ENCODE data around the gene DNASE2B. TPM values are rescaled to one million over a fixed set of nuclear protein-coding genes. Genes with fewer than 3 reads are reported as not detected.

The DNASE2B gene
- polyA plus RNA-seq, 2 donors, result not detected

DNA sequence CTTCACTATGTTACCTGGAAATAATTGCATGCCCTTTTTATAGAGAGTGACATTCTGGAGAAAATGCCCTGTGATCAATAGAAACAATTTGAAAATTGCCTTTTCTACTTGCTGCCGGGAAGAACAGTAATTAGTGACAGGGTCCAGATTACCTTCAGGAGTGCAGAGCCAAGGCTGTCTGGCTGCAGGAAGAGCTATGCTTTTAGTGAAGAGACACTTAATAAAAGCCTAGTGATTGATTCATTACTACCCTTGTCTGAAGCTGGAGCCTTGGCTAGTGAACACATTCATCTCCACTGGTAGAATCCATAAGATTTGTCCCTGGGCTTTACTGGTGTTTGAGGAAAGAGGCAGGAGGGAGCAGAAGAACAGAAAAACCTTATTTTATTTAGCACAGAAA, 12.9 kb upstream of the DNASE2B start:
- Histone ChIP-seq H3K9me3 (ENCODE audit: control insufficient read depth in 2 of 2, insufficient read depth in 1 of 2, low read depth in 1 of 2, low read length in 1 of 2) (no peaks in the 10 kb centered on the region), H3K36me3 (ENCODE audit: control insufficient read depth in 2 of 2, insufficient read depth in 2 of 2, low read length in 1 of 2) (no peaks in the 10 kb centered on the region), H3K27ac (ENCODE audit: low read depth in 2 of 2, low read length in 1 of 2) (no peak overlapping the region), H3K4me3 (ENCODE audit: low read depth in 1 of 2, low read length in 2 of 2) (no peak overlapping the region), H3K4me1 (ENCODE audit: control insufficient read depth in 2 of 2, insufficient read depth in 2 of 2, low read length in 1 of 2) (no peaks in the 10 kb centered on the region), H3K27me3 (ENCODE audit: control insufficient read depth in 1 of 2, insufficient read depth in 2 of 2, low read length in 2 of 2) (no peaks in the 10 kb centered on the region)
- WGBS, 2 donors, result 81 to 90% methylated on average over 1 of the region's 1 CpG

DNA sequence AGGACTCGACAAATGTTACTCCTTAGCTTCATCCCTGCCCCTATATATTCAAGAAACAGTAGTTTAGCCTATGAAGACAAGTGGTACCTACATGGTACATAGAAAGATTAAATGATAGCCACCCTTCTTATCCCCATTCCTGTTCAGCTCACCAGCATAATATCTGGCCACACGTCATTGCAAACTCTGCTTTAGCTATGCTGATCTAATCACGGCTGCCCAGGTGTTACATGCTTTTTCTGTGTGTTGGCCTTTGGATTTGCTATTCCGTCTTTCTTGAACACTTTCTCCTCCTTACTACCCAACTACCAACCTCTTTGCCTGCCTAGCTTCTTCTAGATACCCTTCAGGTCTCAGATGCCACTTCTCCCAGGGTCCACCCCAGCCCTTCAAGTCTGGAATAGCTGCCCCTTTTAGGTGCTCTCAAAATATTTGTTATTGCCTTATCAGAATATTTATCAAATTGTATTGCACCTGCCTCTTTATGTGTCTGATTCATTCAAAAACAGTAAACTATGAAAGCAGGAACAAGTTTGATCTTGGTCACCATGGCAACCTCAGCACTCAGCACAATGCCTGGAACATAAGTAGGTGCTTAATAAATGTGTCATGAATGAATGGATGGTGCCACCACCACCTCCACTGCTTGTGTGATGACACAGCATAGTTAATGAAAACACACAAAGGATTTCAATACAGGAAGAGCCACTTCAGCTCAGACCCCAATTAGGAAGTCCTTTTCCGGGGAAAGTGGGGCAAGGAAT, 11.4 kb upstream of the DNASE2B start:
- no peaks in the 10 kb centered on the region for H3K36me3 ChIP-seq (ENCODE audit: control insufficient read depth in 2 of 2, insufficient read depth in 2 of 2, low read length in 1 of 2)
- no peak overlapping the region for H3K4me3 ChIP-seq (ENCODE audit: low read depth in 1 of 2, low read length in 2 of 2)
- no peaks in the 10 kb centered on the region for H3K4me1 ChIP-seq (ENCODE audit: control insufficient read depth in 2 of 2, insufficient read depth in 2 of 2, low read length in 1 of 2)
- no peaks in the 10 kb centered on the region for H3K9me3 ChIP-seq (ENCODE audit: control insufficient read depth in 2 of 2, insufficient read depth in 1 of 2, low read depth in 1 of 2, low read length in 1 of 2)
- no peaks in the 10 kb centered on the region for H3K27me3 ChIP-seq (ENCODE audit: control insufficient read depth in 1 of 2, insufficient read depth in 2 of 2, low read length in 2 of 2)
- H3K27ac ChIP-seq (ENCODE audit: low read depth in 2 of 2, low read length in 1 of 2), result no peak overlapping the region
- WGBS, 2 donors, result 86 to 90% methylated on average over 5 of the region's 5 CpGs

DNA sequence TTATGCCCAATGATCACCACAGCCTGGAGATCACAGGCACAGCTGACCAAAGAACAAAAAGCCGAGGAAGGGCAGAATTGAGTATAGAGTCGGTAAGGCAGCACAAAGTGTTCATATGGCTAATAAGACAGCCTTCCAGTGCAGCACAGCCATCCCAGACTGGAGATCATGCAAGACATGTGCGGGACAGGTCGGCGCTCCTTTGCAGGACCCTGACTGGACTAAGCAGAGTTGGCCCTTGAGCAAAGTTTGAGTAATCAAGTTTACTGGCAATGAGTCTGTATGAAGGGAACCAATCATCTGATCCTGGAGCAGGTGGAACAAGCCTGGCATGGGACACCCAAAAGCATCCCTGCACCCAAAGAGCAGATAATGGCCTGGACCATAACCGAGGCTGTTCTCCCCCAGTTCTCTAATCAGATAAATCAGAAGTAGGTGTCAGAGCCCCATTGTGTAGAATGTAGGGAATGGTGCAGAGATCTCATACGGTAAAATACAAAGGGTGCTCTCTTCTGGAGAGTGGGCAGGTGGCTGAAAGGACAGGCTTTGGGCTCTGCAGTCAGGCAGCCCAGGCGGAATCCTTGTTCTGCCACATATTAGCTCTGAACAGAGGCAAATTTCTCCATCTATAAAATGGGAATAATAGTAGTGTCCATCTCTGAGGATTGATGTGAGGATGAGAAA, 10.7 kb upstream of the DNASE2B start:
- WGBS, 2 donors, result 76 to 78% methylated on average over 8 of the region's 8 CpGs
- Histone ChIP-seq H3K4me1 (ENCODE audit: control insufficient read depth in 2 of 2, insufficient read depth in 2 of 2, low read length in 1 of 2) (no peaks in the 10 kb centered on the region), H3K27me3 (ENCODE audit: control insufficient read depth in 1 of 2, insufficient read depth in 2 of 2, low read length in 2 of 2) (no peaks in the 10 kb centered on the region)

DNA sequence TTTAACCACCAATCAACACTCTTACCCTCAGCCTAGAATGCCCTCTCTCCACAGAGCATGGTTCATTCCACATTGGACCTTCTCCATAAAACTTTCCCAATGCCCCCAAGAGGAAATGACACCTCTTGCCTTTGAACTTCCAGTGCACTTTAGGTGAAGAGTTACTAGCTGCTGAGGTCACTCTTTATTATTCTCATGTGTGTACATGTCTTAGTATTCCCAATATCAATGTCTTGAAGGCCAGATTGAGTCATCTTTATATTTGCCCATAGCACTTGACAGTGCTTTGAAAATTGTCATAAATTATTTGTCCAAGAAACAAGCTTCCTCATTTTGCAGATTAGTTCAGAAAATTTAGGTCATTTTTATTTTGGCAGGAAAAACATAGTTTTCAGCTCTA, 8.1 kb upstream of the DNASE2B start:
- Histone ChIP-seq H3K27me3 (ENCODE audit: control insufficient read depth in 1 of 2, insufficient read depth in 2 of 2, low read length in 2 of 2) (no peaks in the 10 kb centered on the region), H3K27ac (ENCODE audit: low read depth in 2 of 2, low read length in 1 of 2) (no peak overlapping the region), H3K9me3 (ENCODE audit: control insufficient read depth in 2 of 2, insufficient read depth in 1 of 2, low read depth in 1 of 2, low read length in 1 of 2) (no peaks in the 10 kb centered on the region), H3K36me3 (ENCODE audit: control insufficient read depth in 2 of 2, insufficient read depth in 2 of 2, low read length in 1 of 2) (no peaks in the 10 kb centered on the region), H3K4me1 (ENCODE audit: control insufficient read depth in 2 of 2, insufficient read depth in 2 of 2, low read length in 1 of 2) (no peaks in the 10 kb centered on the region), H3K4me3 (ENCODE audit: low read depth in 1 of 2, low read length in 2 of 2) (no peak overlapping the region)

More for the DNA sequence above, 10.7 kb upstream of the DNASE2B start:
- Histone ChIP-seq H3K27ac (ENCODE audit: low read depth in 2 of 2, low read length in 1 of 2) (no peak overlapping the region), H3K4me3 (ENCODE audit: low read depth in 1 of 2, low read length in 2 of 2) (no peak overlapping the region), H3K36me3 (ENCODE audit: control insufficient read depth in 2 of 2, insufficient read depth in 2 of 2, low read length in 1 of 2) (no peaks in the 10 kb centered on the region), H3K9me3 (ENCODE audit: control insufficient read depth in 2 of 2, insufficient read depth in 1 of 2, low read depth in 1 of 2, low read length in 1 of 2) (no peaks in the 10 kb centered on the region)

DNA sequence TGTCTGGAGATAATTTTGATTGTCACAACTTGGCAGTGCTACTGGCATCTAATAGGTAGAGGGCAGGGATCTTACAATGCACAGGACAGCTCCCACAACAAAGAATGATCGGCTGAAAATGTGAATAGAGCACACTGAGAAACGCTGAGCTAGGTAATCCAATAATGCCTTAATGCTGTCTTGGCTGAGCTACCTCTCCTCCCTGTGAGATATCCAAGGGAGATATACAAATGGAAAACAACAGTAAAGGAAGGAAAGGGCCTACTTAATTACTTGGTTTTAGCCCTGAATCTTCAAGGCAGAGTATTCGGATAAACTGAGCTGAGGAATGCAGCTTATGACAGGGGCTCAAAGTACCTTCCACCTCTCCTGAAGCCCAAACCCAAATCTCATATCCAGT, 2.9 kb downstream of the DNASE2B start:
- Histone ChIP-seq H3K4me1 (ENCODE audit: control insufficient read depth in 2 of 2, insufficient read depth in 2 of 2, low read length in 1 of 2) (no peaks in the 10 kb centered on the region), H3K36me3 (ENCODE audit: control insufficient read depth in 2 of 2, insufficient read depth in 2 of 2, low read length in 1 of 2) (no peaks in the 10 kb centered on the region), H3K4me3 (ENCODE audit: low read depth in 1 of 2, low read length in 2 of 2) (no peak overlapping the region), H3K9me3 (ENCODE audit: control insufficient read depth in 2 of 2, insufficient read depth in 1 of 2, low read depth in 1 of 2, low read length in 1 of 2) (no peaks in the 10 kb centered on the region), H3K27me3 (ENCODE audit: control insufficient read depth in 1 of 2, insufficient read depth in 2 of 2, low read length in 2 of 2) (no peaks in the 10 kb centered on the region), H3K27ac (ENCODE audit: low read depth in 2 of 2, low read length in 1 of 2) (no peak overlapping the region)
- 56 to 59% methylated on average over 3 of the region's 3 CpGs for WGBS, 2 donors

DNA sequence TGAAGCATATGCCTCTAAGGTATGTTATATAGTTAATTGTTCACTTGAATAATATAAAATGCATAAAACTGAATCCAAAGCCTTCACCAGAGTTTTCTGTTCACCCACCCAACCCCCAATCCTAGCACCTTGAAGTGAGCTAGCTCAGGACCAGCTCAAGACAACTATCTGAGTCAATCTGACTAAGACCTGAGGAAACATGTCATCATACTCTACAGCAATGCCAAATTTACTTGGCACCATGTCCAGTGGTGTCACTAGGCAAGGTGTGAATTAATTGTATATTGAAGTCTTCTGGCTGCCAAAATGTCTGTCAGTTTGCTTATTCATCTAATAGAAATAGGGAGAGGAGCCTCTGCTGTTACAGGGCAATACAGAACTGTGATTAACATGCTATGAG, 3.8 kb downstream of the DNASE2B start:
- Histone ChIP-seq H3K4me1 (ENCODE audit: control insufficient read depth in 2 of 2, insufficient read depth in 2 of 2, low read length in 1 of 2) (no peaks in the 10 kb centered on the region), H3K27me3 (ENCODE audit: control insufficient read depth in 1 of 2, insufficient read depth in 2 of 2, low read length in 2 of 2) (no peaks in the 10 kb centered on the region), H3K27ac (ENCODE audit: low read depth in 2 of 2, low read length in 1 of 2) (no peak overlapping the region)

DNA sequence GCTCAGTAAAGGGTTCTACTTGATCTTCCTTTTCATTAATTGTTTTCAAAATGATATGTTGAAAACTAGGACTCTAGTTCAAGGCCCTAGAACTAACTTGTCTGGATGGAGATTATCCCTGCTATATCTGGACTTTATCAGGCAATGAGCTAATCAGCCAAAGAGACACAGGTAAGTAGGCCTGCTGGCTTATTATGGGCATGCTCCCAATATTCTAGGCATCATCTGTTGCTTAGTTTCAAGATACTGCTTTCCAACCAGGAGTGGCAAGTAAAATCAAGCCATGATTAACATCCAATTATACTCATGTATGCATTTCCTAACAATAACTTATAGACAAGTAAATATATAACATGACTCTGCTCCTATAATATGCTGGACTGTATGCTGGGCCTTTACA, 4.2 kb downstream of the DNASE2B start:
- Histone ChIP-seq H3K36me3 (ENCODE audit: control insufficient read depth in 2 of 2, insufficient read depth in 2 of 2, low read length in 1 of 2) (no peaks in the 10 kb centered on the region), H3K27ac (ENCODE audit: low read depth in 2 of 2, low read length in 1 of 2) (no peak overlapping the region), H3K27me3 (ENCODE audit: control insufficient read depth in 1 of 2, insufficient read depth in 2 of 2, low read length in 2 of 2) (no peaks in the 10 kb centered on the region), H3K4me1 (ENCODE audit: control insufficient read depth in 2 of 2, insufficient read depth in 2 of 2, low read length in 1 of 2) (no peaks in the 10 kb centered on the region), H3K9me3 (ENCODE audit: control insufficient read depth in 2 of 2, insufficient read depth in 1 of 2, low read depth in 1 of 2, low read length in 1 of 2) (no peaks in the 10 kb centered on the region), H3K4me3 (ENCODE audit: low read depth in 1 of 2, low read length in 2 of 2) (no peak overlapping the region)

More for the DNA sequence above, 3.8 kb downstream of the DNASE2B start:
- Histone ChIP-seq H3K36me3 (ENCODE audit: control insufficient read depth in 2 of 2, insufficient read depth in 2 of 2, low read length in 1 of 2) (no peaks in the 10 kb centered on the region), H3K9me3 (ENCODE audit: control insufficient read depth in 2 of 2, insufficient read depth in 1 of 2, low read depth in 1 of 2, low read length in 1 of 2) (no peaks in the 10 kb centered on the region), H3K4me3 (ENCODE audit: low read depth in 1 of 2, low read length in 2 of 2) (no peak overlapping the region)

DNA sequence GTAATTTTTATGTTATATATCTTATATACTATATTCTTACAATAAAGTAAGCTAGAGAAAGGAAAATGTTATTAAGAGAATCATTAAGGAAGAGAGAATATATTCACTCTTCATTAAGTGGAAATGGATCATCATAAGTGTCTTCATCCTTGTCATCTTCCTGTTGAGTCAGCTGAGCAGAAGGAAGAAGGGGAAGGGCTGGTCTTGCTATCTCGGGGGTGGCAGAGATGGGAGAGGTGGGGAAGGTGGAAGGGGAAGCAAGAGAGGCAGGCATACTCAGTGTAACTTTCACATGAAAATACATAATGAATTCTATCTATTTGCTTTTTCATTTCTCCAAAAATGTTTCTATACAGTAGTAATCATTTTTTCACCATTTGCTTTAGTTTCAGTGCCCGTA, 5.1 kb downstream of the DNASE2B start:
- no peaks in the 10 kb centered on the region for H3K4me1 ChIP-seq (ENCODE audit: control insufficient read depth in 2 of 2, insufficient read depth in 2 of 2, low read length in 1 of 2)
- H3K27me3 ChIP-seq (ENCODE audit: control insufficient read depth in 1 of 2, insufficient read depth in 2 of 2, low read length in 2 of 2), result no peaks in the 10 kb centered on the region
- H3K4me3 ChIP-seq (ENCODE audit: low read depth in 1 of 2, low read length in 2 of 2), result no peak overlapping the region
- no peak overlapping the region for H3K27ac ChIP-seq (ENCODE audit: low read depth in 2 of 2, low read length in 1 of 2)
- no peaks in the 10 kb centered on the region for H3K36me3 ChIP-seq (ENCODE audit: control insufficient read depth in 2 of 2, insufficient read depth in 2 of 2, low read length in 1 of 2)
- no peaks in the 10 kb centered on the region for H3K9me3 ChIP-seq (ENCODE audit: control insufficient read depth in 2 of 2, insufficient read depth in 1 of 2, low read depth in 1 of 2, low read length in 1 of 2)
- WGBS, 2 donors, result 83 to 84% methylated on average over 2 of the region's 2 CpGs

DNA sequence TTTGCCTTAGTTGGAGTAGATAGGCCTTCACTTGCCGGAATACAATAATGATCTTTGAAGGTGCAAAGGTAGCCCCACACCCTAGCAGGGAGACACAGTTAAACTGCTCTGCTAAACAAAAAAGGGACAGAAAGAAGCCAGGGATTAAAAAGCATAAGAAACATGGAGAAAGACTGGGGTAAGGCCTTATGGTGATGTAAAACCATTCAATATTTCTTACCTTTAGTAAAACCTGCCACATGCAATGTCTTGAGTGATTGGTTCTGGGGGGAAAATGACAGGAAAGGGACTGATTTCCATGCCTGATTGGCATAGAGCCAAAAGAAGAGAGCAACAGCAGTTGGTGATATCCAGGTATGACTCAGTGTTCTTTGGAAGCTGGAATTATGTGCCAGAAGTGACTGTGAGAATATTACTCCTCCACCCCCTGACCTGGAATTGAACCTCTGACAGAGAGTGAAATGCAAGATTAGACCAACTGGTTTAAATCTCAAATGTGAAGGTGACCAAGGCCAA, 8.1 kb downstream of the DNASE2B start:
- H3K4me3 ChIP-seq (ENCODE audit: low read depth in 1 of 2, low read length in 2 of 2), result no peak overlapping the region
- no peak overlapping the region for H3K27ac ChIP-seq (ENCODE audit: low read depth in 2 of 2, low read length in 1 of 2)
- H3K27me3 ChIP-seq (ENCODE audit: control insufficient read depth in 1 of 2, insufficient read depth in 2 of 2, low read length in 2 of 2), result no peaks in the 10 kb centered on the region
- H3K4me1 ChIP-seq (ENCODE audit: control insufficient read depth in 2 of 2, insufficient read depth in 2 of 2, low read length in 1 of 2), result no peaks in the 10 kb centered on the region
- no peaks in the 10 kb centered on the region for H3K9me3 ChIP-seq (ENCODE audit: control insufficient read depth in 2 of 2, insufficient read depth in 1 of 2, low read depth in 1 of 2, low read length in 1 of 2)
- 87 to 94% methylated on average over 1 of the region's 1 CpG for WGBS, 2 donors
- H3K36me3 ChIP-seq (ENCODE audit: control insufficient read depth in 2 of 2, insufficient read depth in 2 of 2, low read length in 1 of 2), result no peaks in the 10 kb centered on the region

DNA sequence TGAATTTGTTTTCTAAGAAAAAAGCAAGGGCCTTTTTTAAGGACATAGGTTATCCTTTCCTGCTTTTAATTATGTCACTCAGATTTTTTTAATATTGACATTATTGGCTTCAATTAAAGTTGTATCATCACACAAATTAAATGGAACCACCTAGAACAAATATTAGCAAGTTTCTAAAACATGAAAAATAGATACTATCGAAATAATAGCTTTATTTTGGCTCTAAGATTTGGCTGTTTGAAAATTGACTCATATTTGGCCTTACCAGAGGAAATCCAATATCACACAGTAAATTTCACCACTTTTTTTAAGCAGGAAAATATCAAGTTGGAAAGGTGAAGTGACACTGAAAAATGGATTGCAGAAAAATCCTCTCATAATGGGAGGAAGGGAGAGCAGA, 9.2 kb downstream of the DNASE2B start:
- Histone ChIP-seq H3K27me3 (ENCODE audit: control insufficient read depth in 1 of 2, insufficient read depth in 2 of 2, low read length in 2 of 2) (no peaks in the 10 kb centered on the region), H3K4me1 (ENCODE audit: control insufficient read depth in 2 of 2, insufficient read depth in 2 of 2, low read length in 1 of 2) (no peaks in the 10 kb centered on the region), H3K9me3 (ENCODE audit: control insufficient read depth in 2 of 2, insufficient read depth in 1 of 2, low read depth in 1 of 2, low read length in 1 of 2) (no peaks in the 10 kb centered on the region), H3K27ac (ENCODE audit: low read depth in 2 of 2, low read length in 1 of 2) (no peak overlapping the region), H3K4me3 (ENCODE audit: low read depth in 1 of 2, low read length in 2 of 2) (no peak overlapping the region), H3K36me3 (ENCODE audit: control insufficient read depth in 2 of 2, insufficient read depth in 2 of 2, low read length in 1 of 2) (no peaks in the 10 kb centered on the region)
- WGBS, 2 donors, result 62 to 69% methylated on average over 1 of the region's 1 CpG
